Osteocyte (in vitro differentiated cells): ENCODE results near the gene SP1. TPM values are rescaled to one million over a fixed set of nuclear protein-coding genes. Genes with fewer than 3 reads are reported as not detected.
A peak's percentile ranks its signal among the peaks of the same experiment; 100 is the strongest.
"Not testable (repeated sequence)": the region's sequence is repeated elsewhere in the genome, so short reads cannot be mapped to it uniquely, and the experiment has no call there.

ENCODE experiments used
- DNase-seq: peaks from one replicate; pipeline ENCODE4 v3.0.0; 2021; ENCODE audit warnings: mixed read lengths; ENCODE audit not compliant: unreplicated experiment; ENCODE audit errors: extremely low spot score
- H3K27ac Mint-ChIP-seq: one replicate; pipeline ENCODE4 v1.8.0; 2021; ENCODE audit warnings: mild to moderate bottlenecking, mixed read lengths; ENCODE audit not compliant: unreplicated experiment
- H3K27me3 Mint-ChIP-seq: one replicate; pipeline ENCODE4 v1.8.0; 2021; ENCODE audit warnings: mixed read lengths; ENCODE audit not compliant: unreplicated experiment
- H3K36me3 Mint-ChIP-seq: one replicate; pipeline ENCODE4 v1.8.0; 2021; ENCODE audit warnings: mixed read lengths; ENCODE audit not compliant: unreplicated experiment
- H3K4me1 Mint-ChIP-seq: one replicate; pipeline ENCODE4 v1.8.0; 2021; ENCODE audit warnings: mixed read lengths; ENCODE audit not compliant: unreplicated experiment
- H3K4me3 Mint-ChIP-seq: one replicate; pipeline ENCODE4 v1.8.0; 2021; ENCODE audit warnings: mild to moderate bottlenecking, moderate library complexity, mixed read lengths; ENCODE audit not compliant: unreplicated experiment
- H3K9me3 Mint-ChIP-seq: one replicate; pipeline ENCODE4 v1.8.0; 2021; ENCODE audit warnings: mixed read lengths; ENCODE audit not compliant: unreplicated experiment
- CTCF ChIP-seq: fragments of 200-600 bp; sonication (generic); IDR thresholded peaks from 2 replicates; pipeline ENCODE4 v1.5.0; 2021; ENCODE audit warnings: antibody characterized with exemption, mild to moderate bottlenecking, moderate library complexity
- total RNA-seq: library from RNA; stranded (reverse); gene quantifications from 2 replicates; pipeline ENCODE4 v1.2.1, GENCODE V29; 2021

Gene SP1
- total RNA-seq, 1 donor from 2014 or later = 77.0 TPM

GRCh38 chr12:53413485-53414204 is 33.7 kb downstream of the SP1 start:
- Mint-ChIP-seq H3K4me1 (peaks cover 33% of the 10 kb centered on the region), H3K4me3 (no peak overlapping the region), H3K27me3 (no peaks in the 10 kb centered on the region), H3K27ac (peak overlapping the region; percentile 23), H3K36me3 (peaks cover 30% of the 10 kb centered on the region), H3K9me3 (no peaks in the 10 kb centered on the region)
- no peak for TF ChIP-seq CTCF
- no peak for DNase-seq

GRCh38 chr12:53414756-53415417 is 34.9 kb downstream of the SP1 start:
- Mint-ChIP-seq H3K4me1 (peaks cover 33% of the 10 kb centered on the region), H3K9me3 (no peaks in the 10 kb centered on the region), H3K27ac (no peak overlapping the region), H3K4me3 (no peak overlapping the region), H3K27me3 (no peaks in the 10 kb centered on the region), H3K36me3 (peaks cover 20% of the 10 kb centered on the region)
- no peak for DNase-seq
- no peak for TF ChIP-seq CTCF

- H3K9me3 Mint-ChIP-seq, H3K27me3 Mint-ChIP-seq, H3K4me3 Mint-ChIP-seq, DNase-seq: not testable (repeated sequence)
- Mint-ChIP-seq H3K4me1 (peaks cover 35% of the 10 kb centered on the region), H3K36me3 (peaks cover 15% of the 10 kb centered on the region), H3K27ac (peak overlapping the region; percentile 29)
These were observed 35.9 kb downstream of the SP1 start for GRCh38 chr12:53415752-53416389.

- peaks cover 34% of the 10 kb centered on the region for H3K4me1 Mint-ChIP-seq
- H3K36me3 Mint-ChIP-seq, H3K9me3 Mint-ChIP-seq, H3K4me3 Mint-ChIP-seq, DNase-seq, H3K27me3 Mint-ChIP-seq, H3K27ac Mint-ChIP-seq: not testable (repeated sequence)
These were observed 37.4 kb downstream of the SP1 start for GRCh38 chr12:53417291-53417816.

GRCh38 chr12:53418221-53418620 is 38.2 kb downstream of the SP1 start:
- peaks cover 27% of the 10 kb centered on the region for H3K4me1 Mint-ChIP-seq
- H3K9me3 Mint-ChIP-seq = no peaks in the 10 kb centered on the region
- H3K4me3 Mint-ChIP-seq = no peak overlapping the region
- no peak for TF ChIP-seq CTCF
- H3K36me3 Mint-ChIP-seq = no peaks in the 10 kb centered on the region
- no peak for DNase-seq
- H3K27me3 Mint-ChIP-seq = no peaks in the 10 kb centered on the region
- no peak overlapping the region for H3K27ac Mint-ChIP-seq

GRCh38 chr12:53419756-53420155 is 39.8 kb downstream of the SP1 start:
- Mint-ChIP-seq H3K9me3 (no peaks in the 10 kb centered on the region), H3K27me3 (no peaks in the 10 kb centered on the region), H3K27ac (no peak overlapping the region), H3K4me3 (no peak overlapping the region), H3K4me1 (peaks cover 21% of the 10 kb centered on the region), H3K36me3 (no peaks in the 10 kb centered on the region)
- TF ChIP-seq CTCF = no peak
- no peak for DNase-seq

GRCh38 chr12:53422247-53422646 is 42.3 kb downstream of the SP1 start:
- not testable (repeated sequence) for H3K36me3 Mint-ChIP-seq, H3K4me3 Mint-ChIP-seq, DNase-seq, H3K27ac Mint-ChIP-seq, H3K27me3 Mint-ChIP-seq, H3K9me3 Mint-ChIP-seq
- peaks cover 10% of the 10 kb centered on the region for H3K4me1 Mint-ChIP-seq
